NCI-H2227 (cell line): Measurements from ENCODE around the gene TWF1.
A peak's percentile ranks its signal among the peaks of the same experiment; 100 is the strongest.
"Not testable (repeated sequence)": the region's sequence is repeated elsewhere in the genome, so short reads cannot be mapped to it uniquely, and the experiment has no call there.

Experiments
- DNase-seq: peaks from one replicate; lab custom pipeline; 2025; ENCODE audit not compliant: unreplicated experiment; lab: John Stamatoyannopoulos, UW

Gene TWF1

GRCh38 chr12:43806737-43807072 lies 588 bp upstream of the TWF1 start:
- no peak for DNase-seq

- no peak for DNase-seq
These were observed 813 bp downstream of the TWF1 start for GRCh38 chr12:43805149-43805859.

GRCh38 chr12:43797561-43798217 lies 8.4 kb downstream of the TWF1 start:
- no peak for DNase-seq

GRCh38 chr12:43795716-43796280 lies 10.3 kb downstream of the TWF1 start:
- DNase-seq: no peak

GRCh38 chr12:43789941-43790340 lies 16.2 kb downstream of the TWF1 start:
- no peak for DNase-seq

GRCh38 chr12:43786899-43787693 lies 19.0 kb downstream of the TWF1 start:
- DNase-seq: peak; percentile 2

GRCh38 chr12:43776498-43776897 lies 29.6 kb downstream of the TWF1 start:
- peak; percentile 16 for DNase-seq

GRCh38 chr12:43766291-43766690 lies 39.8 kb downstream of the TWF1 start:
- no peak for DNase-seq

- DNase-seq: no peak
These were observed 41.6 kb downstream of the TWF1 start for GRCh38 chr12:43764528-43764927.

GRCh38 chr12:43763769-43764168 lies 42.3 kb downstream of the TWF1 start:
- no peak for DNase-seq

GRCh38 chr12:43762596-43762995 lies 43.5 kb downstream of the TWF1 start:
- no peak for DNase-seq

- DNase-seq: no peak
These were observed 44.6 kb downstream of the TWF1 start for GRCh38 chr12:43761500-43761899.

GRCh38 chr12:43760396-43760795 lies 45.7 kb downstream of the TWF1 start:
- DNase-seq: no peak

GRCh38 chr12:43758728-43759563 lies 47.2 kb downstream of the TWF1 start, which contains the start of the genes IRAK4 and PUS7L:
Gene IRAK4 (plus strand): TSS chr12:43758951. CDS start chr12:43768112, 9,161 bp downstream.
Gene PUS7L (minus strand): TSS chr12:43758790. CDS start chr12:43755245, 3,545 bp downstream.
- DNase-seq: peak; percentile 96

- DNase-seq: peak; percentile 28
These were observed 47.8 kb downstream of the TWF1 start for GRCh38 chr12:43758247-43758727.

GRCh38 chr12:43754015-43754414 lies 52.1 kb downstream of the TWF1 start:
- DNase-seq: no peak

- DNase-seq: not testable (repeated sequence)
These were observed 54.8 kb downstream of the TWF1 start for GRCh38 chr12:43751360-43751759.

- no peak for DNase-seq
These were observed 55.3 kb downstream of the TWF1 start for GRCh38 chr12:43750814-43751213.

GRCh38 chr12:43749016-43749415 lies 57.1 kb downstream of the TWF1 start:
- DNase-seq: no peak

- no peak for DNase-seq
These were observed 61.3 kb downstream of the TWF1 start for GRCh38 chr12:43744826-43745225.
